HG03060 (cell line): ENCODE results near the gene ISM1.

Source experiments
- ATAC-seq: cut with Tn5 transposase; IDR thresholded peaks from one replicate; pipeline ENCODE4 v1.9.1; 2021; ENCODE audit warnings: low read depth, moderate number of reproducible peaks; ENCODE audit not compliant: unreplicated experiment

The ISM1 gene

GRCh38 chr20:13340088-13340487 is 119.0 kb downstream of the ISM1 start:
- no peak for ATAC-seq

GRCh38 chr20:13341737-13342393 is 120.8 kb downstream of the ISM1 start:
- ATAC-seq: no peak

GRCh38 chr20:13342469-13343242 is 121.6 kb downstream of the ISM1 start:
- no peak for ATAC-seq

GRCh38 chr20:13344671-13345070 is 123.6 kb downstream of the ISM1 start:
- ATAC-seq: no peak

- ATAC-seq: no peak
Measured at GRCh38 chr20:13348311-13349234, 127.5 kb downstream of the ISM1 start.

- ATAC-seq: no peak
Measured at GRCh38 chr20:13349235-13349604, 128.1 kb downstream of the ISM1 start.
